GM12878 (cell line): Measurements from ENCODE around the gene TRAIP. TPM values are rescaled to one million over a fixed set of nuclear protein-coding genes. Genes with fewer than 3 reads are reported as not detected.

Source experiments
- ATAC-seq: fragments of 200-7000 bp; cut with Tn5 transposase; 3 replicates; pipeline ENCODE4 v1.9.1; 2020; ENCODE audit warnings: mild to moderate bottlenecking, moderate library complexity
- BruUV-seq: library from RNA; stranded (reverse); fragments of 400-500 nt; replicated peaks from 2 replicates; lab custom pipeline; 2021; lab: Mats Ljungman, UMichigan
- CTCF ChIA-PET: fragments of 300-600 bp; sonication (Branson Sonifier 250); formaldehyde crosslinking; extraction: SDS; loops from one replicate; lab custom pipeline; 2021; ENCODE audit warnings: inconsistent platforms; lab: Yijun Ruan, JAX
- POLR2A ChIA-PET: fragments of 350-600 bp; formaldehyde crosslinking; extraction: SDS; loops from one replicate; lab custom pipeline; 2021; ENCODE audit warnings: inconsistent platforms; lab: Charles Lee
- RAD21 ChIA-PET: fragments of 300-600 bp; sonication (Branson Sonifier 250); formaldehyde crosslinking; loops from one replicate; lab custom pipeline; 2023; ENCODE audit warnings: antibody characterized with exemption; ENCODE audit not compliant: unreplicated experiment; lab: Charles Lee
- SMC1A ChIA-PET: fragments of 300-600 bp; sonication (Branson Sonifier 250); formaldehyde crosslinking; loops from one replicate; lab custom pipeline; 2023; ENCODE audit not compliant: unreplicated experiment, uncharacterized antibody; lab: Charles Lee
- DNase-seq: peaks from one replicate; pipeline ENCODE4 v3.0.0-alpha.2; 2011; ENCODE audit warnings: low read depth, low spot score
- FAIRE-seq: peaks from 3 replicates; lab custom pipeline; 2011; peaks lifted over from hg19 to GRCh38; lab: Jason Lieb, UNC
- H2AFZ ChIP-seq: 2 replicates; pipeline ENCODE4 v1.6.0; 2011; ENCODE audit warnings: low read depth, low read length, control low read depth; ENCODE audit not compliant: control insufficient read depth
- H3K27ac ChIP-seq: 2 replicates; pipeline ENCODE4 v1.5.1; 2011; ENCODE audit warnings: control low read depth; ENCODE audit not compliant: control insufficient read depth, insufficient read depth
- H3K27me3 ChIP-seq, 2 experiments: replicated peaks in 1 of 2; 2 replicates each; pipeline versions ENCODE4 v1.6.0 to v1.6.1; 2011; ENCODE audit warnings: low read length in 1 of 2; ENCODE audit not compliant: control insufficient read depth in 2 of 2, insufficient read depth in 2 of 2
- H3K36me3 ChIP-seq, 2 experiments: 2 replicates each; pipeline ENCODE4 v1.5.1; 2011; ENCODE audit warnings: low read length in 1 of 2; ENCODE audit not compliant: control insufficient read depth in 2 of 2, insufficient read depth in 2 of 2
- H3K4me1 ChIP-seq: 2 replicates; pipeline ENCODE4 v1.6.1; 2011; ENCODE audit warnings: mild to moderate bottlenecking, low read length, moderate library complexity, mixed read lengths; ENCODE audit not compliant: control insufficient read depth, insufficient read depth
- H3K4me2 ChIP-seq: 2 replicates; pipeline ENCODE4 v1.6.0; 2011; ENCODE audit warnings: control low read depth; ENCODE audit not compliant: control insufficient read depth, insufficient read depth
- H3K4me3 ChIP-seq: fragments of 200-600 bp; sonication (generic); 2 replicates; pipeline ENCODE4 v1.5.1; 2016
- H3K79me2 ChIP-seq: 2 replicates; pipeline ENCODE4 v1.6.0; 2011; ENCODE audit warnings: low read length; ENCODE audit not compliant: control insufficient read depth, insufficient read depth
- H3K9ac ChIP-seq: 2 replicates; pipeline ENCODE4 v1.8.0; 2011; ENCODE audit warnings: low read length, control low read depth, mixed read lengths; ENCODE audit not compliant: control insufficient read depth, insufficient read depth
- H3K9me3 ChIP-seq: replicated peaks from 3 replicates; pipeline ENCODE4 v1.5.1; 2011; ENCODE audit warnings: mild to moderate bottlenecking, low read length; ENCODE audit not compliant: control insufficient read depth, insufficient read depth
- H4K20me1 ChIP-seq: 2 replicates; pipeline ENCODE4 v1.6.0; 2011; ENCODE audit not compliant: control insufficient read depth, insufficient read depth
- ASH2L ChIP-seq: fragments of 300-600, 200-600 bp; sonication (generic); IDR thresholded peaks from 2 replicates; pipeline ENCODE4 v1.6.1; 2017; ENCODE audit warnings: low read depth, mild to moderate bottlenecking, borderline replicate concordance
- CHD2 ChIP-seq: IDR thresholded peaks from 2 replicates; pipeline ENCODE4 v1.6.1; 2011; ENCODE audit warnings: low read depth, low read length, improper control_type of control experiment, borderline replicate concordance
- DPF2 ChIP-seq: fragments of 450-650 bp; IDR thresholded peaks from 2 replicates; pipeline ENCODE4 v1.6.1; 2017; ENCODE audit warnings: mild to moderate bottlenecking
- EED ChIP-seq: sonication (generic); IDR thresholded peaks from 2 replicates; pipeline ENCODE4 v1.6.1; 2016; ENCODE audit warnings: antibody characterized with exemption, low read depth
- FOS ChIP-seq: IDR thresholded peaks from 3 replicates; pipeline ENCODE4 v1.6.1; 2011; ENCODE audit warnings: borderline replicate concordance; ENCODE audit not compliant: insufficient read length; ENCODE audit errors: extremely low read depth
- HCFC1 ChIP-seq: fragments of 150-350 bp; IDR thresholded peaks from 2 replicates; pipeline ENCODE4 v1.6.1; 2014; ENCODE audit warnings: low read length
- IKZF1 ChIP-seq: fragments of 450-650 bp; conservative IDR thresholded peaks from 2 replicates; pipeline ENCODE4 v1.6.1; 2017; ENCODE audit warnings: antibody characterized with exemption, mild to moderate bottlenecking
- KDM1A ChIP-seq: fragments of 200-600 bp; sonication (generic); IDR thresholded peaks from 2 replicates; pipeline ENCODE4 v1.6.1; 2016; ENCODE audit warnings: borderline replicate concordance
- NBN ChIP-seq: fragments of 450-650 bp; IDR thresholded peaks from 2 replicates; pipeline ENCODE4 v1.6.1; 2016
- POLR2A ChIP-seq: IDR thresholded peaks from 2 replicates; pipeline ENCODE4 v1.6.1; 2011; ENCODE audit warnings: low read depth, mild to moderate bottlenecking, low read length
- POLR2AphosphoS5 ChIP-seq: IDR thresholded peaks from 2 replicates; pipeline ENCODE4 v1.6.1; 2011; ENCODE audit warnings: mild to moderate bottlenecking, low read length, inconsistent platforms
- RBBP5 ChIP-seq: fragments of 200-600 bp; sonication (generic); conservative IDR thresholded peaks from 2 replicates; pipeline ENCODE4 v1.6.1; 2016
- SMARCA5 ChIP-seq: fragments of 450-650 bp; IDR thresholded peaks from 2 replicates; pipeline ENCODE4 v1.6.1; 2017; ENCODE audit warnings: mild to moderate bottlenecking
- SP1 ChIP-seq: IDR thresholded peaks from one replicate; pipeline ENCODE4 v1.6.1; 2011; ENCODE audit warnings: low read depth, low read length
- SREBF1 ChIP-seq: IDR thresholded peaks from 2 replicates; pipeline ENCODE4 v1.6.1; 2012; ENCODE audit warnings: mild to moderate bottlenecking, low read length
- TCF3 ChIP-seq: IDR thresholded peaks from 2 replicates; pipeline ENCODE4 v1.6.1; 2012; ENCODE audit warnings: low read depth, mild to moderate bottlenecking, low read length, borderline replicate concordance; ENCODE audit not compliant: insufficient read depth
- YY1 ChIP-seq: IDR thresholded peaks from 2 replicates; pipeline ENCODE4 v1.6.1; 2011; ENCODE audit warnings: low read depth, mild to moderate bottlenecking, low read length
- ZNF207 ChIP-seq: fragments of 450-650 bp; IDR thresholded peaks from 2 replicates; pipeline ENCODE4 v1.6.1; 2014; ENCODE audit warnings: antibody characterized with exemption, mild to moderate bottlenecking, borderline replicate concordance
- WGBS: methylation state at CpG from one replicate; pipeline ENCODE4 v1.1.6; 2016; ENCODE audit warnings: low lambda C conversion rate; ENCODE audit not compliant: insufficient replicate concordance, insufficient coverage; ENCODE audit errors: missing lambda C conversion rate; 5-methylcytosine and 5-hydroxymethylcytosine counted together
- in situ Hi-C: fragments of 300-500 bp; cut with MboI; formaldehyde crosslinking; loops from 9 replicates; pipeline ENCODE4 v1.14.3; 2018; ENCODE audit warnings: mixed read lengths
- intact Hi-C: fragments of 100-400 bp; cut with micrococcal nuclease; formaldehyde crosslinking; loops from one replicate; pipeline ENCODE4 v1.14.2; 2022; ENCODE audit not compliant: unreplicated experiment
- polyA plus RNA-seq, 11 experiments: library from polyadenylated mRNA; depleted of rRNA in 4 of 11; unstranded in 6 of 11; stranded (reverse) in 5 of 11; fragments of >200 nt; fragmentation: Nextera tagmentation in 4 of 11; fragmentation: Illumina TruSeq in 1 of 11; extraction: Ambion mirVana in 4 of 11; extraction: Trizol in 1 of 11; gene quantifications; 1 replicate in 1 of 11; 2 replicates in 10 of 11; pipeline versions ENCODE4 v1.2.1 to v1.2.3, GENCODE V29; 2011 to 2016; ENCODE audit warnings: inconsistent platforms in 2 of 11, missing spikeins in 2 of 11, low read depth in 1 of 11
- total RNA-seq, 4 experiments: library from RNA; depleted of rRNA in 3 of 4; stranded (reverse); fragments of >200 nt in 3 of 4; fragmentation: Illumina TruSeq in 1 of 4; extraction: Trizol in 1 of 4; gene quantifications; 2 replicates each; pipeline versions ENCODE4 v1.2.1 to v1.2.3, GENCODE V29; 2013 to 2021
- TF ChIP-seq, protein P1 (sequence below): IDR thresholded peaks from 2 replicates; pipeline ENCODE4 v1.6.1; 2012; ENCODE audit warnings: low read depth, low read length, improper control_type of control experiment
- TF ChIP-seq, protein P2 (sequence below): fragments of 450-650 bp; conservative IDR thresholded peaks from 2 replicates; pipeline ENCODE4 v1.6.1; 2017; ENCODE audit warnings: mild to moderate bottlenecking, moderate library complexity
- TF ChIP-seq, protein P3 (sequence below): fragments of 450-650 bp; IDR thresholded peaks from 2 replicates; pipeline ENCODE4 v1.6.1; 2016; ENCODE audit warnings: mild to moderate bottlenecking

The TRAIP gene
- total and polyA plus RNA-seq, 10 of the 15 experiments (the other 5 are each of a cell fraction or from before 2014, with no cell fraction given) = 15.9 to 37.0 (median 23.1) TPM

DNA sequence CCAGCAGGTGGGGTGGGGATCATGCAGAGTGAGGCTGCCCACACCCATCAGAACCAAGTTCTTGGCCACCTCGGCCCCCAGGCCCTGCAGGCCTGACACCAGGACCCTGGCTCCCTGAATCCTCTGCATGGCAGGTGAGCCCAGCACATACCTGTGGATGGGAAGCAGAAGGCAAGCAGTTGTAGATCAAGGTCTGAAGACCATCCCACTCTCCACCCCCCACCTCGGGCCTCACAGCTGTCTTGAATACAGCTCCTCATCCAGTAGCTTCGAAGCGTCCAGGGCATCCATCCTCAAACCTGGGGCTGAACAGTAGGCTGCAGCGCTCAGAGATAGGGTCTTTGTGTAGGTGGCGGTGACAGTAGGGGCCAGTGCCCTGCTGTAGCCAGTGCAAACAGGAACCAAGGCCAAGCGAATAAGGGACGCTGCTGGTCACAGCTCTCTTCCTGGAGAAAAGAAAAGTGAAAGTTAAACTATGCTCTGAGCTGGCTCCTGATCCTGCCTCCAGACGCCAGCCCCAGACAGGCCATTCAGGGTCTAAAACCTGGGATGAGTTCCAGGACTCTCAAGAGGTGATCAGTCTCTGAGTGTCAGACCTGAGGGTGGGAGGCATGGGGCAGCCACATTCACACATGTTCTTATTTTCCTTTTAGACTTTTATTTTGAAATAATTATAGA, 42.7 kb downstream of the TRAIP start, which contains the start of gene UBA7:
TSS of gene UBA7 (minus strand) at position 457 of the 678 bp plus-strand sequence. CDS start at position 291, 166 bp downstream.
- CTCF ChIA-PET = interaction anchor here (0.7 to 10.4 kb wide), 6 partner anchors 9 to 66 kb away, joined by 3 to 99 read pairs (median 4); partner anchors contain the start of gene INKA1
- Histone ChIP-seq H3K4me2 (peak within 1 kb of the TSS; percentile 99), H3K36me3 (peaks cover 4 to 5% of the 10 kb centered on the region in 2 experiments; a peak in 3 of 4 replicates), H3K79me2 (peaks cover 22% of the 10 kb centered on the region), H2AFZ (peak within 1 kb of the TSS; percentile 92), H3K9me3 (no peaks in the 10 kb centered on the region), H4K20me1 (no peaks in the 10 kb centered on the region), H3K4me3 (peak within 1 kb of the TSS; percentile 79), H3K4me1 (peaks cover 13% of the 10 kb centered on the region), H3K27ac (peak within 1 kb of the TSS; percentile 94), H3K27me3 (no peaks in the 10 kb centered on the region), H3K9ac (peak within 1 kb of the TSS; percentile 94)
- WGBS = 2% methylated on average over 9 of the region's 9 CpGs
- peak; percentile 85 for FAIRE-seq
- peak; percentile 98 for ATAC-seq
- in situ Hi-C loops (no loop called here), intact Hi-C loops (no loop called here)
- RAD21 ChIA-PET = interaction anchor here (1.1 to 4.4 kb wide), 6 partner anchors 10 to 274 kb away, joined by 3 to 71 read pairs (median 4); partner anchors contain the start of genes INKA1, IP6K1 and MON1A
- no peak for DNase-seq
- SMC1A ChIA-PET = interaction anchor here (0.7 to 3.6 kb wide), 5 partner anchors 8 to 126 kb away, joined by 3 to 23 read pairs (median 23); partner anchors contain the start of genes INKA1 and RBM6
- TSS peak; percentile 70 for BruUV-seq
- POLR2A ChIA-PET = interaction anchor here (0.5 to 2.0 kb wide), 9 partner anchors 8 to 1149 kb away, joined by 3 to 17 read pairs (median 4); partner anchors contain the start of genes INKA1 and TRAIP
- TF ChIP-seq ASH2L (0 out of 2 replicates have a peak, but pooled peaks have one; percentile 44), EED (peak; percentile 51; the same call in 1 of the 2 replicates), IKZF1 (peak; percentile 44; the same call in 1 of the 2 replicates), RBBP5 (no peak), SREBF1 (no peak), FOS (no peak), POLR2AphosphoS5 (peak; percentile 79), SMARCA5 (no peak), POLR2A (peak; percentile 84), KDM1A (no peak), TCF3 (peak; percentile 34; the same call in 1 of the 2 replicates), YY1 (peak; percentile 55), NBN (0 out of 2 replicates have a peak, but pooled peaks have one; percentile 22), DPF2 (0 out of 2 replicates have a peak, but pooled peaks have one; percentile 21), ZNF207 (no peak), SP1 (no peak), HCFC1 (peak; percentile 47), CHD2 (0 out of 2 replicates have a peak, but pooled peaks have one; percentile 53)
- TF ChIP-seq, protein P1, sequence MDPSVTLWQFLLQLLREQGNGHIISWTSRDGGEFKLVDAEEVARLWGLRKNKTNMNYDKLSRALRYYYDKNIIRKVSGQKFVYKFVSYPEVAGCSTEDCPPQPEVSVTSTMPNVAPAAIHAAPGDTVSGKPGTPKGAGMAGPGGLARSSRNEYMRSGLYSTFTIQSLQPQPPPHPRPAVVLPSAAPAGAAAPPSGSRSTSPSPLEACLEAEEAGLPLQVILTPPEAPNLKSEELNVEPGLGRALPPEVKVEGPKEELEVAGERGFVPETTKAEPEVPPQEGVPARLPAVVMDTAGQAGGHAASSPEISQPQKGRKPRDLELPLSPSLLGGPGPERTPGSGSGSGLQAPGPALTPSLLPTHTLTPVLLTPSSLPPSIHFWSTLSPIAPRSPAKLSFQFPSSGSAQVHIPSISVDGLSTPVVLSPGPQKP = 0 out of 2 replicates have a peak, but pooled peaks have one; percentile 9
- TF ChIP-seq, protein P2, sequence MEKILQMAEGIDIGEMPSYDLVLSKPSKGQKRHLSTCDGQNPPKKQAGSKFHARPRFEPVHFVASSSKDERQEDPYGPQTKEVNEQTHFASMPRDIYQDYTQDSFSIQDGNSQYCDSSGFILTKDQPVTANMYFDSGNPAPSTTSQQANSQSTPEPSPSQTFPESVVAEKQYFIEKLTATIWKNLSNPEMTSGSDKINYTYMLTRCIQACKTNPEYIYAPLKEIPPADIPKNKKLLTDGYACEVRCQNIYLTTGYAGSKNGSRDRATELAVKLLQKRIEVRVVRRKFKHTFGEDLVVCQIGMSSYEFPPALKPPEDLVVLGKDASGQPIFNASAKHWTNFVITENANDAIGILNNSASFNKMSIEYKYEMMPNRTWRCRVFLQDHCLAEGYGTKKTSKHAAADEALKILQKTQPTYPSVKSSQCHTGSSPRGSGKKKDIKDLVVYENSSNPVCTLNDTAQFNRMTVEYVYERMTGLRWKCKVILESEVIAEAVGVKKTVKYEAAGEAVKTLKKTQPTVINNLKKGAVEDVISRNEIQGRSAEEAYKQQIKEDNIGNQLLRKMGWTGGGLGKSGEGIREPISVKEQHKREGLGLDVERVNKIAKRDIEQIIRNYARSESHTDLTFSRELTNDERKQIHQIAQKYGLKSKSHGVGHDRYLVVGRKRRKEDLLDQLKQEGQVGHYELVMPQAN = 0 out of 2 replicates have a peak, but pooled peaks have one; percentile 42
- TF ChIP-seq, protein P3, sequence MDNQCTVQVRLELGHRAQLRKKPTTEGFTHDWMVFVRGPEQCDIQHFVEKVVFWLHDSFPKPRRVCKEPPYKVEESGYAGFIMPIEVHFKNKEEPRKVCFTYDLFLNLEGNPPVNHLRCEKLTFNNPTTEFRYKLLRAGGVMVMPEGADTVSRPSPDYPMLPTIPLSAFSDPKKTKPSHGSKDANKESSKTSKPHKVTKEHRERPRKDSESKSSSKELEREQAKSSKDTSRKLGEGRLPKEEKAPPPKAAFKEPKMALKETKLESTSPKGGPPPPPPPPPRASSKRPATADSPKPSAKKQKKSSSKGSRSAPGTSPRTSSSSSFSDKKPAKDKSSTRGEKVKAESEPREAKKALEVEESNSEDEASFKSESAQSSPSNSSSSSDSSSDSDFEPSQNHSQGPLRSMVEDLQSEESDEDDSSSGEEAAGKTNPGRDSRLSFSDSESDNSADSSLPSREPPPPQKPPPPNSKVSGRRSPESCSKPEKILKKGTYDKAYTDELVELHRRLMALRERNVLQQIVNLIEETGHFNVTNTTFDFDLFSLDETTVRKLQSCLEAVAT = no peak
